HUES6 (cell line): ENCODE results near the gene SH3RF1.

Experiments
- H3K27ac ChIP-seq: 2 replicates; pipeline ENCODE4 v1.7.0; 2013; ENCODE audit warnings: low read depth, mild to moderate bottlenecking, low read length, inconsistent platforms
- H3K27me3 ChIP-seq: 2 replicates; pipeline ENCODE4 v1.6.1; 2013; ENCODE audit warnings: low read length; ENCODE audit not compliant: control insufficient read depth, insufficient read depth
- H3K36me3 ChIP-seq: 2 replicates; pipeline ENCODE4 v1.6.1; 2013; ENCODE audit warnings: low read length; ENCODE audit not compliant: control insufficient read depth, insufficient read depth
- H3K4me1 ChIP-seq: 2 replicates; pipeline ENCODE4 v1.6.1; 2013; ENCODE audit warnings: low read length; ENCODE audit not compliant: control insufficient read depth, insufficient read depth
- H3K4me3 ChIP-seq: 2 replicates; pipeline ENCODE4 v1.5.1; 2013; ENCODE audit warnings: low read depth, low read length
- H3K9ac ChIP-seq: one replicate; pipeline ENCODE4 v1.6.1; 2013; ENCODE audit warnings: mild to moderate bottlenecking, low read length
- H3K9me3 ChIP-seq: 2 replicates; pipeline ENCODE4 v1.6.1; 2013; ENCODE audit warnings: low read depth, low read length; ENCODE audit not compliant: control insufficient read depth, insufficient read depth

SH3RF1 gene

DNA sequence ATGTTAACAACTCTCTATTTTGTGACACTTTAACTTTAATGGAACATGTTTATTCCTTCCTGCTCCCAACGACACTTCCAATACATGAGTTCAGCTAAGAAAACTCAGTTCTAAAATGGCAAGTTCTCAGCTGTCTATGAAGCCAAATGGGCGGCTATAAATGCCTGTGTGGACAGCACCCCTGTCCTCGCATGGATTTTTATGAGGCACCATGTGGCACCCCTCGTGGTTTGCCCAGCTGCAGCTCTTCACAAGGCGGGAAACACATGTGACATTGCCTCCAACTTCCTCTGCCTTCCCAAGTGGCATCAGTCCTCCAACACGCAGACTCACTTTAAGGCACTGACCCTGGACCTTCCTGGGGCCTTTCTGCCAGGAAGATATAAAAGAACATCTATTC lies 48.0 kb downstream of the SH3RF1 start:
- Histone ChIP-seq H3K36me3 (no peaks in the 10 kb centered on the region), H3K27me3 (no peaks in the 10 kb centered on the region), H3K27ac (no peak overlapping the region)

DNA sequence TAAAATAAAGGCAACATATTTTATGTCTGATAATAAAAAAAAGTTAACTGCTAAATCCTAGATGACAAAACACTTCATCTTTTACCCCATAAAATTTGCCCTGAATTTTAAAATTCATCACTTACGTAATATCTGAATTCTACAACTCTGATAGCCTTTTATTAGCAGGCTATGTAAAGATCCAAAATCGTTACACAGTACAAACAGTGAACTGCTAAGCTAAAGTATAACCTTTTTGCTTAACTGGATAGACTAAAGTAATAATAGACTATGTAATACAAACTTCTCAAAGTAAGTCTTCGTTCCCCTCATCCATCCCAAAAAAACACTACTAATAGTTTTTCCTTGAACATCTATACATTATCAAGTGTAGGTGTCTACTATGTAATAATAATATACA lies 49.1 kb downstream of the SH3RF1 start:
- H3K36me3 ChIP-seq = no peaks in the 10 kb centered on the region
- H3K4me3 ChIP-seq = no peak overlapping the region
- no peak overlapping the region for H3K27ac ChIP-seq
- peaks cover 9% of the 10 kb centered on the region; the same call in 1 of the 2 replicates for H3K4me1 ChIP-seq
- no peaks in the 10 kb centered on the region for H3K27me3 ChIP-seq
- no peak overlapping the region for H3K9ac ChIP-seq
- no peaks in the 10 kb centered on the region for H3K9me3 ChIP-seq

More for the DNA sequence above, 48.0 kb downstream of the SH3RF1 start:
- no peak overlapping the region for H3K9ac ChIP-seq
- no peaks in the 10 kb centered on the region for H3K9me3 ChIP-seq
- no peak overlapping the region for H3K4me3 ChIP-seq
- peaks cover 9% of the 10 kb centered on the region; the same call in 1 of the 2 replicates for H3K4me1 ChIP-seq

DNA sequence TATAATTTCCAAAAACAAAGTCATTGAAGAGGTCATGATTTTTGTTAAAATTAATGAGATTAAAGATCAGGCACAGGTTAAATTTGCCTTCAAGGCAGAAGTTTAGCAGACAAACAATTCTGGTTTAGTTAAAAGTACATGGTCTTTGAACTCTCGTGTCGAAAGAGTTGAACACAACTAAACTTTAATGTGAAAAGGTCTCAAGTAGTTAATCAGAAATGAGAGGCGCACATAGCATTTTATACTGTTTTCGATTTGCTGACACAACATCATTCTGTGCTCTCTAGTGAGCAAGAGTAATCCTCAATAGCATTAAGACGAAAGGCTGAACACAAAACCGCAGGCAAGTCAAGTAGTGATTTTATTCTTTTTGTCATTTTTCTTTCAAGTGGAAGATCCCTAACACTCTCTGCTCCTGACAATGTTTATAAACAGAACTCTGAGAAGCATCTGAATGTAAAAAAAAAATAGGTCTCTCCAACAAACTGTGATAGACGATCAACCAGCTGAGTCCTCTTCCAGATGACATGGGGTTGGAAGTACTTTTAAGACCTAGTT lies 49.8 kb downstream of the SH3RF1 start:
- Histone ChIP-seq H3K4me3 (no peak overlapping the region), H3K27ac (no peak overlapping the region), H3K27me3 (no peaks in the 10 kb centered on the region), H3K36me3 (no peaks in the 10 kb centered on the region), H3K9me3 (no peaks in the 10 kb centered on the region), H3K4me1 (peaks cover 9% of the 10 kb centered on the region; the same call in 1 of the 2 replicates), H3K9ac (no peak overlapping the region)

DNA sequence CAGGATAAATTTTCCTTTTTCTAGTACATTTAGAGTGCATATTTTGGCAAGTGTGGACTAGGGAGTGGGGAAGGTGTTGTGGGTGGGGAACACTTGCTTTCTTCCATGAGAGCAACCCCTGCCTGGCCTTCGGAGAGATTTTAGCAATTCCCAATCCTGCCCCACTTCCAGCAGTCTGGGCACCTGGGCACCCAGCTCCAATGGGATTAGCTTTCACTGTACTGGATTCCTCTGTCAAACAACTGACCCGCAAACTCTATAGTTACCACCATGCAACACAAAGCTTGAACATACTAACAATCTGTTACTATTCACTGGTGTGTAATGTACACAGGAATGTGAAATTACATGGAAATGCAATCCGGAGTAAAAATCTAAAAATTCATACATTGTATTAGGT lies 50.3 kb downstream of the SH3RF1 start:
- Histone ChIP-seq H3K9me3 (no peaks in the 10 kb centered on the region), H3K27ac (no peak overlapping the region), H3K4me3 (no peak overlapping the region), H3K9ac (no peak overlapping the region), H3K4me1 (peaks cover 6% of the 10 kb centered on the region; the same call in 1 of the 2 replicates), H3K27me3 (no peaks in the 10 kb centered on the region), H3K36me3 (no peaks in the 10 kb centered on the region)

DNA sequence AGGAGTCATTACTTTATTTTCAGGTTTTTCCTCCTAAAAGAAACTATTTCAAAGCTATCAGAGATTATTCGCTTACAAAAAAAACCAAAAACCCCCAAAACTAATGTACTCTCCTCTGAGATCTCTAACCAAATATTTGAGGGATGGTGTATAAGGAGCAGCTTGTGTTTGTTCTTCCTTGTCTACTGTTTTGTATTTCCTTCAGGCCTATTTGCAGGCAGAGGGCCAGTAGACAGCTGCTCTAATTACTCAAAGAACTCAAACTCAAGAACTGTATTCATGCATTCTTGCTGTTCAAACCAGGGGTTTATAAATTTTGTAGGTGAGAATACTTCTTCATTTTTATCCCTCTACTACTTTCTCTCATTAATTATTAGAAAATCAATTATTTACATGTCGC lies 51.3 kb downstream of the SH3RF1 start:
- Histone ChIP-seq H3K27ac (no peak overlapping the region), H3K27me3 (no peaks in the 10 kb centered on the region), H3K4me3 (no peak overlapping the region), H3K9ac (no peak overlapping the region), H3K4me1 (no peaks in the 10 kb centered on the region), H3K36me3 (no peaks in the 10 kb centered on the region), H3K9me3 (no peaks in the 10 kb centered on the region)

DNA sequence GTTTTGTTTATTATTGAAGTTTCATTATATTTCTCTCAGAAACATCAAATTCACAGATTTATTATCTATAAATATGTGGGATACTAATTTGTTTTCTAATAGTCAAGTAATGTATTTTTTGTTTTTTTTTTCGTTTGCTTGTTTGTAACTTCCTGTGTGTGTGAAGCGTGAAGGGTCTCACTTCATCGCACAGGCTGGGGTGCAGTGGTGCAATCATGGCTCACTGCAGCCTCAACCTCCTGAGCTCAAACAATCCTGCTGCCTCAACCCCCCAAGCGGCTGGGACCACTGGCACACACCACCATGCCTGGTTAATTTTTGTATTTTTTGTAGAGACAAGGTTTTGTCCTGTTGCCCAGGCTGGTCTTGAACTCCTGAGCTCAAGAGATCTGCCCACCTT lies 55.1 kb downstream of the SH3RF1 start:
- Histone ChIP-seq H3K9me3 (peaks cover 4% of the 10 kb centered on the region), H3K27me3 (no peaks in the 10 kb centered on the region), H3K4me3 (no peak overlapping the region), H3K9ac (no peak overlapping the region), H3K4me1 (no peaks in the 10 kb centered on the region), H3K27ac (no peak overlapping the region), H3K36me3 (no peaks in the 10 kb centered on the region)

- peaks cover 4% of the 10 kb centered on the region for H3K9me3 ChIP-seq
- H3K36me3 ChIP-seq = no peaks in the 10 kb centered on the region
- no peak overlapping the region for H3K4me3 ChIP-seq
- no peak overlapping the region for H3K27ac ChIP-seq
- peaks cover 6% of the 10 kb centered on the region for H3K4me1 ChIP-seq
- H3K27me3 ChIP-seq = no peaks in the 10 kb centered on the region
- H3K9ac ChIP-seq = no peak overlapping the region
Measured at GRCh38 chr4:169212981-169213380, 57.8 kb downstream of the SH3RF1 start.

DNA sequence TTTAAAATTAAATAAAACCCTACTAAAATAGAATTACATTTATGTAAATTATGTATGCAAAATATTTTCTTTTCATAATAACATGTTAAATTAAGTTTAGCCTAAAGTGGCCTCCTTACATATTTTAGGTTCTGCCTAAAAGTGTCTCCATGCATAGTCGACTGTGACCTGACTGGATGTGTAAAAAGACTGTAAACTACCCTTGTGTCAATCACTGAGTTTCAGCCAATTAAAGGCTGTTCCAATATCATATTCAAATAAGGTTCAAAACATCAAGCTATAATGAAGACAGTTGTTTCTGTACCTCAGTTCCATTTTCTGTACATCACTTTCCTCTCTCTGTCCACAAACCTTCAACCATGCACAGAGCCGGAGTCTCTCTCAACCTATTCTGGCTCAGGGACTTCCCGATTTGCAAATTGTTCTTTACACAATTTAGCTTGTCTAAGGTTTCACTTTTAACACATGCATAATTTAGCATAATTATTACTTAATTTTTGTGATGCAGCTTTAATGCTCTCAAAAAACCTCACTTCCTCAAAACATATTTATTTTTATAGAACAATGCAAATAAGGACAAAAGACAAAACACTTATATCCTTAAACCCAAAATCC lies 60.1 kb downstream of the SH3RF1 start:
- Histone ChIP-seq H3K9me3 (peaks cover 4% of the 10 kb centered on the region), H3K9ac (no peak overlapping the region), H3K36me3 (no peaks in the 10 kb centered on the region), H3K27me3 (no peaks in the 10 kb centered on the region), H3K4me1 (peaks cover 11% of the 10 kb centered on the region), H3K4me3 (no peak overlapping the region), H3K27ac (no peak overlapping the region)

- peaks cover 11% of the 10 kb centered on the region for H3K4me1 ChIP-seq
- H3K4me3 ChIP-seq = no peak overlapping the region
- no peaks in the 10 kb centered on the region for H3K27me3 ChIP-seq
- no peaks in the 10 kb centered on the region for H3K36me3 ChIP-seq
- H3K9ac ChIP-seq = no peak overlapping the region
- H3K27ac ChIP-seq = no peak overlapping the region
- peaks cover 4% of the 10 kb centered on the region for H3K9me3 ChIP-seq
Measured at GRCh38 chr4:169209388-169209883, 61.3 kb downstream of the SH3RF1 start.

- Histone ChIP-seq H3K9me3 (no peaks in the 10 kb centered on the region), H3K27me3 (no peaks in the 10 kb centered on the region), H3K27ac (no peak overlapping the region), H3K4me3 (no peak overlapping the region), H3K9ac (no peak overlapping the region), H3K36me3 (no peaks in the 10 kb centered on the region), H3K4me1 (peaks cover 11% of the 10 kb centered on the region)
Measured at GRCh38 chr4:169208516-169208915, 62.2 kb downstream of the SH3RF1 start.

GRCh38 chr4:169208090-169208455 lies 62.7 kb downstream of the SH3RF1 start:
- Histone ChIP-seq H3K4me3 (no peak overlapping the region), H3K27me3 (no peaks in the 10 kb centered on the region), H3K9ac (no peak overlapping the region), H3K9me3 (no peaks in the 10 kb centered on the region), H3K4me1 (peaks cover 11% of the 10 kb centered on the region), H3K36me3 (no peaks in the 10 kb centered on the region), H3K27ac (no peak overlapping the region)
